ENCODE measurements around the gene DPYD.

DNA sequence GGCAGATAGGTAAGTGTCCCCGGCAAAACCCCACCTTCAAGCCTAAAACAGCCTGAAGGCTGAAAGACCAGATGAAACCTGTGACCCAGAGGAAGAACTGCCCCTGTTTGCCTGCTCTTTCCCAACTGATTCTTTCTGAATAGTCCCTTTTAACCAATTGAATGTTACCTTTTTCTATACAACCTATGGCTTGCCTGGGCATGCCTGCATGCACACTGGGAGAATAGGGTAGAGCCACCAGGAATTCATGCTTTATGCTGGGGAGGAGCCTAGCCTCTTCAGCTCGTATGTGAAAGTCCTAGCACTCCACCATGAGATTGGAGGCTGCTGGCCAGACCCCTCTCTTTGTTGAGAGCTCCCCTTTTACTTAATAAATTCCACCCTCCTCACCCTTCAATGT lies 859.2 kb downstream of the DPYD start:
- TF ChIP-seq, protein P1, sequence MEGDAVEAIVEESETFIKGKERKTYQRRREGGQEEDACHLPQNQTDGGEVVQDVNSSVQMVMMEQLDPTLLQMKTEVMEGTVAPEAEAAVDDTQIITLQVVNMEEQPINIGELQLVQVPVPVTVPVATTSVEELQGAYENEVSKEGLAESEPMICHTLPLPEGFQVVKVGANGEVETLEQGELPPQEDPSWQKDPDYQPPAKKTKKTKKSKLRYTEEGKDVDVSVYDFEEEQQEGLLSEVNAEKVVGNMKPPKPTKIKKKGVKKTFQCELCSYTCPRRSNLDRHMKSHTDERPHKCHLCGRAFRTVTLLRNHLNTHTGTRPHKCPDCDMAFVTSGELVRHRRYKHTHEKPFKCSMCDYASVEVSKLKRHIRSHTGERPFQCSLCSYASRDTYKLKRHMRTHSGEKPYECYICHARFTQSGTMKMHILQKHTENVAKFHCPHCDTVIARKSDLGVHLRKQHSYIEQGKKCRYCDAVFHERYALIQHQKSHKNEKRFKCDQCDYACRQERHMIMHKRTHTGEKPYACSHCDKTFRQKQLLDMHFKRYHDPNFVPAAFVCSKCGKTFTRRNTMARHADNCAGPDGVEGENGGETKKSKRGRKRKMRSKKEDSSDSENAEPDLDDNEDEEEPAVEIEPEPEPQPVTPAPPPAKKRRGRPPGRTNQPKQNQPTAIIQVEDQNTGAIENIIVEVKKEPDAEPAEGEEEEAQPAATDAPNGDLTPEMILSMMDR (IDR thresholded peaks at IDR 0.05; ENCODE audit: low read length), result no peak
- no peak for TF ChIP-seq EZH2 (IDR thresholded peaks at IDR 0.05; ENCODE audit: borderline replicate concordance, low read length)

Measured in OCI-LY1 (cell line).